HG03097 (cell line): ENCODE measurements around the gene CDH23.

ENCODE experiments used
- ATAC-seq: cut with Tn5 transposase; IDR thresholded peaks from one replicate; pipeline ENCODE4 v1.9.1; 2021; ENCODE audit not compliant: unreplicated experiment, low FRiP score

The CDH23 gene

DNA sequence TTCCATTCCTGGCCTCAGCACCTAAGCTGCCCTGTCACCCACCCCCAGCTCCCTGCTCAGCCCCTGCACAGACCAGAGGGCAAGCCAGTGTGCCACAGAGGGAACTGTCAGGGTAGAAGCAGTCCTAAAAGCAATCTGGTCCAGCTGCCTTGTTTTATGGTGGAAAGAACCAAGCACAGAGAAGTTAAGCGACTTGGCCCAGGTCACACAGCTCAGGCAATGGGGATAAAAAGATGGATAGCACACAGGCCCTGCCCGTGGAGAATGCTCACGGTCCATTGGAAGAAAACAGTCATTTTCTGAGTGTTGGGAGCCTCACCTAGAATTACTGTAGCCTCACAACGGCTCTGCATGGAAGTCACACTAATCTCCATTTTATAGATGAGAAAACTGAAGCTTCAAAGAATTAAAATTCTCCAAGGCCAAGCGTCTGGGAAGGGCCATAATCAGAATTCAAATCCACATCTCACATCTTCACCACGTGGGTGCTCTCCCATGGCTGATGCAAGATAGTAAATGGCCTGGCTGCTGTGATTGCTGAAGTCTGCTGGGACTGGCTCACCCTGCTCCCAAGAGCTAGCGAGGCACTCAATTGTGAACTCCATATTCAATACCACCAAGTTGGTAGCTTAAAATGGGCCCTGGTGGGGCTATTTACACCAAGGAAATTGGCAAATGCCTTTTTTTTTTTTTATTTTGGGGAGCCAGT lies 296.0 kb downstream of the CDH23 start:
- ATAC-seq = no peak

DNA sequence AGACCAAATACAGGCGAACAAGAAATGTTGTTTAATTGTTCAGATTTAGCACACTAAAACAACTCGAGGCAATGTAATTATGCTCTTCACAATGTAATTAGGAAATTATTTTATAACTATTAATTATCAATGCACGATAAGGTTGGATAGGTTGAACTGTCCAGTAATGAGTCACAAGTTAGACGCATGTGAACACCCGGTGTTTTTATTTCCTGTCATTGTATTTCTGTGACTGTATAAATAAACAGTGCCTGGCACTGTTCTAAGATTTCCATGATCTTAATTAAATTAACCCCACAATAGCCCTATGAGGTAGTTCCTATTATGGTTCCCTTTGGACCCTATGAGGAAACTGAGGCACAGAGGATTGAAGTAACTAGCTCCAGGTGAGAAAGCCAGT lies 296.7 kb downstream of the CDH23 start:
- ATAC-seq = no peak

DNA sequence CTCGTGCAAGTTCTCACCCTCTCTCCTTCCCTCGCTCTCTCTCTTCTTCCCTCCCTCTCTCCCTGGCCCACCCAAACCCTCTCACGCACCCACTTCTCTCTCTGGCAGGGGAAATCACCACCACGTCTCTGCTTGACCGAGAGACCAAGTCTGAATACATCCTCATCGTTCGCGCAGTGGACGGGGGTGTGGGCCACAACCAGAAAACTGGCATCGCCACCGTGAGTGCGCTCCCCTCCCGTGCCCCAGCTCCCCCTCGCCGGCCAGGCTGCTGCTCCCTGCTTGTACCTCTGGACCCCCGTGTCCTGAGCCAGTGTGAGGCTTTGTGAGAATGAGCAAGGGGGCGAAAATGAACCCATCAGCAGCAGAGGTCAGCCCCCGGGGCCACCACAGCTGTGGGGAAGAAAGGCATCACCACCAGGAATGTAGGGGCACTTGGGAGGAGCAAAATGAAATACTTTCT lies 297.4 kb downstream of the CDH23 start:
- ATAC-seq = peak; percentile 20

- ATAC-seq = peak; percentile 68
These were observed 297.8 kb downstream of the CDH23 start for GRCh38 chr10:71694567-71694968.

- ATAC-seq = no peak
These were observed 299.1 kb downstream of the CDH23 start for GRCh38 chr10:71695502-71696476.

- ATAC-seq = no peak
These were observed 300.1 kb downstream of the CDH23 start for GRCh38 chr10:71696628-71697326.

GRCh38 chr10:71697938-71698709 lies 301.4 kb downstream of the CDH23 start:
- ATAC-seq = no peak

GRCh38 chr10:71698737-71699136 lies 302.0 kb downstream of the CDH23 start:
- ATAC-seq = no peak

DNA sequence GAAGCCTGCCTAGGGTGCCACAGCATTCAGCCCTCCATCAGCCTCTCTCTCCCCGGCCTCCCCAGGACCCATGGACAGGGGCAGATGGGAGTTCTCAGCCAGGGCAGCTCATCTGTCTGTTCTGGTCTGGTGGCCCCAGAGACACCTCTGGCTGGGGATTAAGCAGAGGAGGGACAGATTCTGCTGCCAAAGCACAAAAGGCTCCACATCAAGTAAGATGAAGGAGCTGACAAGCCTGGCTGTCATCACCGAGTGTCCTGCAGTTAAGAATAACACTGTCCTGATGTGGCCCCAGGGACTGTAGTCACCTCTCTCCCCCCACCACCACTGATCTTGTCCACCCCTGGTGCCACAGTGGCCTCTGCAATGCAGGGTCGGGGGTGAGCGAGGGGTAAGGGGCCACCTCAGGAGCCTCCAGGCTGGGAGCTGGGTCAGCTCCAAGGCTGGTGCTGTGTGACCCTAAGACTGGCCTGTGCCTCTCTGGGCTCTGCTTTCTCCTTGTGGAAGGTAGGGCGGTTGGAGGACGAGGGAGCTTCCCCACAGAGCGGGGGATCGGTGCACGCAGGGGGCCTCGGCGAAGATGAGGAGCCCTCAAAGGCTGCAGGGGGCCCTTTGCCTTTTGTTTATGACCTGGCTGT lies 304.1 kb downstream of the CDH23 start:
- ATAC-seq = no peak

GRCh38 chr10:71701496-71702132 lies 304.9 kb downstream of the CDH23 start:
- no peak for ATAC-seq

DNA sequence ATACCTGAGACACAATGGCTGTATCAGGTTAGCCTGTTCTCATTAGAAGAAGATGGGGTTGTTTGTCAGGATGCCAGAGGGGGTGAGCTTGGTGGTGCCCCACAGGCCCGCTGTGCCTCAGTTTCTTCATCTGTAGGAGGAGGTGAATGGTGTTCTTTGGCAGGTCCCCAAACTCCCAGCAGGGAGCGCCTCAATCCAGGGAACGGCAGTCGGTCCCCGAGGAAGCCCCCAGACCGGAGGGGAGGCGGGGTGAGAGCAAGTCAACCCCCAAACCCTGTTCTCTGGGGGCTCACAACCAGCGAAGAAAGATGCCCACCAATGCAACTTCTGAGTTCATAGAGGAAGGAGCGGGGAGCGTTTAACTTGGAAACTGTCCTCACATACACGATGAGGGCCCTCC lies 306.9 kb downstream of the CDH23 start:
- ATAC-seq = no peak

- no peak for ATAC-seq
These were observed 308.1 kb downstream of the CDH23 start for GRCh38 chr10:71704816-71705215.

GRCh38 chr10:71705582-71705981 lies 308.9 kb downstream of the CDH23 start:
- no peak for ATAC-seq

DNA sequence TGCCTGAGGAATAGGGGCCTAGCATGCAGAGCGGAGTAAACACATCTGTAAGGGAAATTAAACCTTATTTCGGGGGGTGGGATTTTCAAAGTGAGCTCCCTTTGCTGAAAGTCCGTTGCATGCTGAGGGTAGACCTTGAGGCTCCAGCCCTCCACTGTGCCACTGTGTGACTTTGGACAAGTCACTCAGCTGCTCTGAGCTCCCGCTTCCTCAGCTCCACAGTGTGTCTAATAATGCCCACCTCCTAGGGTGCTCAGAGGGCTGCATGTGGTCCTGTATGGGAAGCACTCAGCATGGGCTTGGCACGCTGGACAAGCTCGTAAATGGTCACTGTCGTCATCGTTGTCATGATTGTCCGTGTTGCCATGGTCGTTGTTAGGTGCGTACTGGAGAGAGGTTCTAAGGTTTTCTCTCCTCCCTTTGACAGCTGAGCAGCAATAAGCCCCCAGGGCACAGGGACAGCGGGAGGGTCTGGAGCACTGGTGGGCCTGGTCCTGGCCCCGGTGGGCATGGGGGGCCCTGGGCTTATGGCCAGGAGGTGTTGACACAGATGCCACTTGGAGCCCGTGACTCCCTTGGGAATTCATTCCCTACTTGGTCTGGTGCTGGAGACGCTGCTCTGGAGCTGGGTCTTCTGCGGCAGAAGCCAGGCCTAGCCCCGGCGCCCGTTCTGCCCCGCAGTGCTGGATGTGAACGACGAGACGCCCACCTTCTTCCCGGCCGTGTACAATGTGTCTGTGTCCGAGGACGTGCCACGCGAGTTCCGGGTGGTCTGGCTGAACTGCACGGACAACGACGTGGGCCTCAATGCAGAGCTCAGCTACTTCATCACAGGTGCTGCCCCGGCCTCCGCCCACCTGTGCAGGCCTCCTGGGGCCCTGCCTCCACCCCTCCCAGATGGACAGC lies 309.7 kb downstream of the CDH23 start:
- ATAC-seq = no peak

DNA sequence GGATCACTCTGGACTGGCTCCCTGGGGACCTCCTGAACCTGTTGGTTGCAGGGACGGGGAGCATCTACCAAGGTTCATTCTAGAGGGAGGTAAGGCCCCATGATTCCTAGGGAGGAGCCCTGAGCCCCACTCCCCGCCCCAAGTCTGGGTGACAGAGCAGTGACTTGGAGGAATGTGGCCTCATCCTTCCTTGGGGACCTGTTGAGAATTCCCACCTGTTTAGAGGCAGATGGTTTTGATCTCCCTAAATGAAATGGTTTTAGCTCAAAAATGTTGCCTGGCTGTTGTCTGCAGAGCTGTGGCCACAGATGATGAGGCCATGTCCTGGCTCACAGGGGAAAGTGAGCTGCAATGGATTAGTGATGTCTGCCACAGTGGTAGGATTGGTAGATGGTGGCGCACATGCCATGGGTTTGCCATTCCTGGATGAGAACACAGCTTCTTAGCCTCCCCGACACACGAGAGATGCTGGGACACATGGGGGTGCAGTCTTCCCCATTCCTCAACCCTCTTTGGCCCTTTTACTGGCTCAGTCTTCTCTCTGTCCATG lies 310.6 kb downstream of the CDH23 start:
- no peak for ATAC-seq

DNA sequence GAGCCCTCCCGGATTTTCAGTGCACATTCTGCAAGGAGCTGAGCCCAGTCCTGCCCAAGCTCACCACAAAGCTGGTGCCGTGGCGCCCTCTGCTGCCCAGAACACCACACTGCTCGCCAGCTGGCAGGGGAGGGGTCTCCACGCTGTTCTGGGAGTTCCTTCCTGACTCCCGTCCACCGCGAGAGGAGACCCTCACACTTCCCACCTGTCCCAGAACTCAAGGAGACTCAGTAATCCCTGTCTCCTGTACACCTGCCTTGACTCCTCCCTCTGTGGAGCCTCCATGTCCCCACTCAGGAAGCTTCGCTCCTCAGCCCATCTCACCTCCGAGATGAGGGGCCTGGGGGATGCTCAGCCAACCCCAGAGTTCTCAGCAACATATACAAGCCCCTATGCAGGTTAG lies 311.6 kb downstream of the CDH23 start:
- ATAC-seq = no peak

- ATAC-seq = no peak
These were observed 312.5 kb downstream of the CDH23 start for GRCh38 chr10:71708897-71709882.
